Activated naive CD4-positive, alpha-beta T cell treated with anti-CD3 and anti-CD28 coated beads, Interleukin-2, amount 50 U/mL, for 24 hours (primary cell): Measurements from ENCODE around the gene ATG12.

ENCODE experiments used
- H3K27ac Mint-ChIP-seq: one replicate; pipeline ENCODE4 v1.8.0; 2021; ENCODE audit warnings: mild to moderate bottlenecking, mixed read lengths
- H3K27me3 Mint-ChIP-seq: one replicate; pipeline ENCODE4 v1.8.0; 2021; ENCODE audit warnings: mixed read lengths
- H3K36me3 Mint-ChIP-seq: one replicate; pipeline ENCODE4 v1.8.0; 2021; ENCODE audit warnings: mixed read lengths
- H3K4me1 Mint-ChIP-seq: one replicate; pipeline ENCODE4 v1.8.0; 2021; ENCODE audit warnings: mixed read lengths
- H3K4me3 Mint-ChIP-seq: one replicate; pipeline ENCODE4 v1.8.0; 2021; ENCODE audit warnings: mild to moderate bottlenecking, mixed read lengths
- H3K9me3 Mint-ChIP-seq: one replicate; pipeline ENCODE4 v1.8.0; 2021; ENCODE audit warnings: mixed read lengths

ATG12 gene

DNA sequence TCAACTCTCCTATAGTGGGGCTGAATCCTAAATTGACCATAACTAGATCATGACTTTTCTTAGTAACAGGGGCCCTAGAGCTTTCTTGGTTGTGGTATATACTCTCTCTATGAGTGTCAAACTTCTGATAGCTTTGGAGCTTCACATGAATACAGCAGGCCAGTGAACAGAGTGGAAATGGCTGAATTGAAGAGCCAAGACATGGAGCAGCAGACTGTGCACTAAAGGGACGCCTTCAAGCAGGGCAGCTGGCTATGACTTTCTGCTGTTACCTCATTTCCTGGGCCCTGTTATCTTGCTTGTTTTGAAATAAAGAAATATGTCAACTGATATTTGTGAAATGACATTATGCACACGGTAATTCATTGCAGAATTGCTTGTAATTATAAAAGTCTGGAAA is 41.3 kb downstream of the ATG12 start:
- no peaks in the 10 kb centered on the region for H3K9me3 Mint-ChIP-seq
- H3K4me3 Mint-ChIP-seq, result no peak overlapping the region
- no peak overlapping the region for H3K27ac Mint-ChIP-seq
- H3K27me3 Mint-ChIP-seq, result peaks cover 9% of the 10 kb centered on the region
- no peaks in the 10 kb centered on the region for H3K4me1 Mint-ChIP-seq
- H3K36me3 Mint-ChIP-seq, result no peaks in the 10 kb centered on the region

- H3K27ac Mint-ChIP-seq, result no peak overlapping the region
- no peaks in the 10 kb centered on the region for H3K9me3 Mint-ChIP-seq
- H3K4me3 Mint-ChIP-seq, result no peak overlapping the region
- no peaks in the 10 kb centered on the region for H3K36me3 Mint-ChIP-seq
- H3K4me1 Mint-ChIP-seq, result no peaks in the 10 kb centered on the region
- H3K27me3 Mint-ChIP-seq, result peaks cover 8% of the 10 kb centered on the region
These were observed 43.1 kb downstream of the ATG12 start for GRCh38 chr5:115798252-115798651.

- Mint-ChIP-seq H3K4me3 (no peak overlapping the region), H3K27ac (no peak overlapping the region), H3K4me1 (no peaks in the 10 kb centered on the region), H3K27me3 (peaks cover 19% of the 10 kb centered on the region), H3K36me3 (no peaks in the 10 kb centered on the region), H3K9me3 (no peaks in the 10 kb centered on the region)
These were observed 44.7 kb downstream of the ATG12 start for GRCh38 chr5:115796656-115797055.

GRCh38 chr5:115795700-115796099 is 45.7 kb downstream of the ATG12 start:
- no peak overlapping the region for H3K4me3 Mint-ChIP-seq
- no peaks in the 10 kb centered on the region for H3K4me1 Mint-ChIP-seq
- no peak overlapping the region for H3K27ac Mint-ChIP-seq

DNA sequence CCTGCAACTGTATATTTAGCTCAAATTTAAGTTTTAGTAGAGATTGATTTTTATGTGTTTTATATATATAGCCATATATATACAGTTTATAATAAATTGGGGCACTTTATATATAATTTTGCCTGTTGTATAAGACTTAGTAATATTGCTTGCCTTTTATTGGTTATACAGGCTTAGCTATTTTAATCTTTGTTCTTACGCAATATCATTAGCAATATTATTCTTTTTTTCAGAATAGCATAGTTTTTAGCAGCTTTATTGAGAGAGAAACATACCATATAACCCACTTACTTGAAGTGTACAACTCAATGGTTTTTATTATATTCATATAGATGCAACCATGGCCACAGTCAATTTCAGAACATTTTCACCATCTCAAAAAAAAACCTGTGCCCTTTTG is 52.9 kb downstream of the ATG12 start:
- Mint-ChIP-seq H3K27ac (no peak overlapping the region), H3K9me3 (no peaks in the 10 kb centered on the region), H3K27me3 (peaks cover 46% of the 10 kb centered on the region), H3K4me3 (no peak overlapping the region), H3K36me3 (peaks cover 2% of the 10 kb centered on the region), H3K4me1 (no peaks in the 10 kb centered on the region)

More at GRCh38 chr5:115795700-115796099, 45.7 kb downstream of the ATG12 start:
- peaks cover 18% of the 10 kb centered on the region for H3K27me3 Mint-ChIP-seq
- H3K9me3 Mint-ChIP-seq, result no peaks in the 10 kb centered on the region
- H3K36me3 Mint-ChIP-seq, result no peaks in the 10 kb centered on the region

GRCh38 chr5:115787426-115787825 is 53.9 kb downstream of the ATG12 start:
- Mint-ChIP-seq H3K36me3 (peaks cover 2% of the 10 kb centered on the region), H3K27me3 (peaks cover 41% of the 10 kb centered on the region)

GRCh38 chr5:115785381-115786065 is 55.8 kb downstream of the ATG12 start:
- Mint-ChIP-seq H3K4me3 (no peak overlapping the region), H3K27me3 (peaks cover 42% of the 10 kb centered on the region), H3K4me1 (no peaks in the 10 kb centered on the region), H3K27ac (no peak overlapping the region), H3K9me3 (no peaks in the 10 kb centered on the region), H3K36me3 (peaks cover 2% of the 10 kb centered on the region)

More at GRCh38 chr5:115787426-115787825, 53.9 kb downstream of the ATG12 start:
- Mint-ChIP-seq H3K27ac (no peak overlapping the region), H3K9me3 (no peaks in the 10 kb centered on the region), H3K4me3 (no peak overlapping the region), H3K4me1 (no peaks in the 10 kb centered on the region)

DNA sequence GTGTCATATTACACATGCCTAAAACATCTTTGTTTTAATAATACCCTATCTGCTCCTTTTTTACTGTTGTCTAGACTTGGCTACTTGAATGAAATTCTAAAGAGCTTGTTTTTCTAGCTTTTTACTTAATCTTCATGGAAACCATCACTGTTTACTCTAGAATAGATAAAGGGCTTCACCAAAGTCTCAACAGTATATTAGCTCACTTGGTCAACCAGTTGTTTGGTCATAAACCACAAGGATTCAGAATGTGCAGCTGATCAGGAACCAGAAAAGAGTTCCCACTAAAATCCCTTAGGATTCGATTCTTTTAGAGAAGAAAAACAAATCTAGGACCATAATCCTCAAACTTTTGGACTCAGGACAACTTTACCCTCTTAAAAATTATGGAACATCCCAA is 62.9 kb downstream of the ATG12 start:
- H3K27me3 Mint-ChIP-seq, result peaks cover 17% of the 10 kb centered on the region
- H3K4me3 Mint-ChIP-seq, result no peak overlapping the region
- H3K27ac Mint-ChIP-seq, result no peak overlapping the region
- no peaks in the 10 kb centered on the region for H3K36me3 Mint-ChIP-seq
- no peaks in the 10 kb centered on the region for H3K9me3 Mint-ChIP-seq
- no peaks in the 10 kb centered on the region for H3K4me1 Mint-ChIP-seq
